OCI-LY7 (cell line): ENCODE results near the gene C12orf56. TPM values are rescaled to one million over a fixed set of nuclear protein-coding genes. Genes with fewer than 3 reads are reported as not detected.
"Not testable (repeated sequence)": the region's sequence is repeated elsewhere in the genome, so short reads cannot be mapped to it uniquely, and the experiment has no call there.

Experiments used
- BruUV-seq: library from RNA; stranded (reverse); fragments of 400-500 nt; replicated peaks from 2 replicates; lab custom pipeline; 2021; lab: Mats Ljungman, UMichigan
- CTCF ChIA-PET: fragments of 300-600 bp; sonication (Branson Sonifier 250); formaldehyde crosslinking; loops from one replicate; lab custom pipeline; 2022; ENCODE audit warnings: antibody characterized with exemption; ENCODE audit not compliant: unreplicated experiment; lab: Charles Lee
- POLR2A ChIA-PET: fragments of 300-600 bp; sonication (Branson Sonifier 250); formaldehyde crosslinking; loops from one replicate; lab custom pipeline; 2022; ENCODE audit warnings: antibody characterized with exemption; lab: Charles Lee
- DNase-seq: peaks from one replicate; pipeline ENCODE4 v3.0.0-alpha.2; 2015; ENCODE audit warnings: low spot score
- H2AFZ ChIP-seq: fragments of 200-600 bp; sonication (generic), shearing (Covaris generic); 2 replicates; pipeline ENCODE4 v1.6.1; 2014; ENCODE audit warnings: mild to moderate bottlenecking, antibody characterized with exemption, low read length, moderate library complexity
- H3K27ac ChIP-seq: fragments of 200-600 bp; sonication (generic); 2 replicates; pipeline ENCODE4 v1.5.1; 2014; ENCODE audit warnings: mixed run types, low read depth, mild to moderate bottlenecking, moderate library complexity, low read length, inconsistent platforms; ENCODE audit not compliant: poor library complexity, severe bottlenecking
- H3K36me3 ChIP-seq: fragments of 200-600 bp; sonication (generic); 2 replicates; pipeline ENCODE4 v1.6.1; 2014; ENCODE audit warnings: mild to moderate bottlenecking, antibody characterized with exemption, low read length, moderate library complexity, mixed read lengths; ENCODE audit not compliant: insufficient read depth
- H3K4me1 ChIP-seq: fragments of 200-600 bp; sonication (generic); 2 replicates; pipeline ENCODE4 v1.5.1; 2014; ENCODE audit warnings: mild to moderate bottlenecking, low read length; ENCODE audit not compliant: insufficient read depth, poor library complexity, severe bottlenecking
- H3K4me2 ChIP-seq: fragments of 200-600 bp; sonication (generic); 2 replicates; pipeline ENCODE4 v1.6.1; 2014; ENCODE audit warnings: mild to moderate bottlenecking, low read length
- H3K4me3 ChIP-seq: fragments of 200-600 bp; sonication (generic); 2 replicates; pipeline ENCODE4 v1.5.1; 2014; ENCODE audit warnings: mild to moderate bottlenecking, low read depth, low read length; ENCODE audit not compliant: poor library complexity, severe bottlenecking
- H3K79me2 ChIP-seq: fragments of 200-600 bp; sonication (generic); 2 replicates; pipeline ENCODE4 v1.6.1; 2016; ENCODE audit warnings: low read depth, mild to moderate bottlenecking, low read length, moderate library complexity, mixed read lengths; ENCODE audit not compliant: insufficient read depth
- H3K9me2 ChIP-seq: fragments of 200-600 bp; sonication (generic); 2 replicates; pipeline ENCODE4 v1.6.1; 2016; ENCODE audit warnings: mild to moderate bottlenecking, low read length, mixed read lengths; ENCODE audit not compliant: insufficient read depth
- H3K9me3 ChIP-seq: fragments of 200-600 bp; sonication (generic); 2 replicates; pipeline ENCODE4 v1.6.1; 2014; ENCODE audit warnings: mild to moderate bottlenecking, mixed run types, low read length, mixed read lengths
- H4K20me1 ChIP-seq: fragments of 200-600 bp; sonication (generic); 2 replicates; pipeline ENCODE4 v1.6.1; 2014; ENCODE audit warnings: mild to moderate bottlenecking, antibody characterized with exemption, low read length, moderate library complexity, mixed read lengths; ENCODE audit not compliant: insufficient read depth
- EZH2phosphoT487 ChIP-seq: fragments of 200-600 bp; sonication (generic); IDR thresholded peaks from 2 replicates; pipeline ENCODE4 v1.6.1; 2018; ENCODE audit warnings: low read depth, borderline replicate concordance, mild to moderate bottlenecking, mixed run types, antibody characterized with exemption, low read length, moderate library complexity, mixed read lengths
- intact Hi-C: fragments of 100-400 bp; cut with micrococcal nuclease; formaldehyde crosslinking; loops from one replicate; pipeline ENCODE4 v1.10.0; 2022; ENCODE audit not compliant: unreplicated experiment
- total RNA-seq, 2 experiments: library from RNA; depleted of rRNA in 1 of 2; stranded (reverse); fragments of >200 nt in 1 of 2; shearing (Covaris generic) in 1 of 2; gene quantifications; 2 replicates each; pipeline ENCODE4 v1.2.3, GENCODE V29; 2014 to 2022
- TF ChIP-seq, protein P1 (sequence below): fragments of 200-600 bp; sonication (generic); conservative IDR thresholded peaks from 2 replicates; pipeline ENCODE4 v1.5.1; 2014; ENCODE audit warnings: mild to moderate bottlenecking, antibody characterized with exemption, low read length, moderate library complexity, mixed read lengths

The C12orf56 gene
- total RNA-seq, 2 experiments from 2014 or later: not detected

DNA sequence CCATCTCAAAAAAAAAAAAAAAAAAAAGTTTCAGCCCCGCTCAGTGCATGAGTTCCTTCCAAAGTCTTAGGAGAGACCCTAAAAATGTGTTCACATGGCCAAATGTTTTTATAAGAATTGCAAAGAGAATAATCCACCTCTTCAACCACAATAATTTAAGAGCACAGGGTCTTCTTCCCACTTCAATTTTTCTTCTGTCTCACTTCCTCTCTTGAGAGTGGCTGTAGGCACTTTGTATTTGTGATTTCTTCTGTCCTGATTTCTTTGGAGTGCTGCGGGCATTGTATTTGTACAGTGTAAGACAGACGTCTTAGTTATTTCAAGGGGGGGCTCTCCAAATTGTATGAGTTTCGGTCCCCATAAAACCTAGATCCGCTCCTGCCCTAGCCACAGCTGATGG is 58.3 kb downstream of the C12orf56 start:
- Histone ChIP-seq H3K4me3 (no peak overlapping the region), H3K27ac (no peak overlapping the region), H3K79me2 (no peaks in the 10 kb centered on the region), H3K4me2 (no peak overlapping the region), H3K9me2 (no peaks in the 10 kb centered on the region), H2AFZ (no peak overlapping the region), H3K36me3 (no peaks in the 10 kb centered on the region), H4K20me1 (no peaks in the 10 kb centered on the region), H3K9me3 (no peaks in the 10 kb centered on the region), H3K4me1 (no peaks in the 10 kb centered on the region)
- BruUV-seq: no TSS peak
- DNase-seq: no peak
- no peak for TF ChIP-seq EZH2phosphoT487
- TF ChIP-seq, protein P1, sequence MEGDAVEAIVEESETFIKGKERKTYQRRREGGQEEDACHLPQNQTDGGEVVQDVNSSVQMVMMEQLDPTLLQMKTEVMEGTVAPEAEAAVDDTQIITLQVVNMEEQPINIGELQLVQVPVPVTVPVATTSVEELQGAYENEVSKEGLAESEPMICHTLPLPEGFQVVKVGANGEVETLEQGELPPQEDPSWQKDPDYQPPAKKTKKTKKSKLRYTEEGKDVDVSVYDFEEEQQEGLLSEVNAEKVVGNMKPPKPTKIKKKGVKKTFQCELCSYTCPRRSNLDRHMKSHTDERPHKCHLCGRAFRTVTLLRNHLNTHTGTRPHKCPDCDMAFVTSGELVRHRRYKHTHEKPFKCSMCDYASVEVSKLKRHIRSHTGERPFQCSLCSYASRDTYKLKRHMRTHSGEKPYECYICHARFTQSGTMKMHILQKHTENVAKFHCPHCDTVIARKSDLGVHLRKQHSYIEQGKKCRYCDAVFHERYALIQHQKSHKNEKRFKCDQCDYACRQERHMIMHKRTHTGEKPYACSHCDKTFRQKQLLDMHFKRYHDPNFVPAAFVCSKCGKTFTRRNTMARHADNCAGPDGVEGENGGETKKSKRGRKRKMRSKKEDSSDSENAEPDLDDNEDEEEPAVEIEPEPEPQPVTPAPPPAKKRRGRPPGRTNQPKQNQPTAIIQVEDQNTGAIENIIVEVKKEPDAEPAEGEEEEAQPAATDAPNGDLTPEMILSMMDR: no peak
- ChIA-PET CTCF (no interaction called here), POLR2A (no interaction called here)
- intact Hi-C loops: no loop called here

DNA sequence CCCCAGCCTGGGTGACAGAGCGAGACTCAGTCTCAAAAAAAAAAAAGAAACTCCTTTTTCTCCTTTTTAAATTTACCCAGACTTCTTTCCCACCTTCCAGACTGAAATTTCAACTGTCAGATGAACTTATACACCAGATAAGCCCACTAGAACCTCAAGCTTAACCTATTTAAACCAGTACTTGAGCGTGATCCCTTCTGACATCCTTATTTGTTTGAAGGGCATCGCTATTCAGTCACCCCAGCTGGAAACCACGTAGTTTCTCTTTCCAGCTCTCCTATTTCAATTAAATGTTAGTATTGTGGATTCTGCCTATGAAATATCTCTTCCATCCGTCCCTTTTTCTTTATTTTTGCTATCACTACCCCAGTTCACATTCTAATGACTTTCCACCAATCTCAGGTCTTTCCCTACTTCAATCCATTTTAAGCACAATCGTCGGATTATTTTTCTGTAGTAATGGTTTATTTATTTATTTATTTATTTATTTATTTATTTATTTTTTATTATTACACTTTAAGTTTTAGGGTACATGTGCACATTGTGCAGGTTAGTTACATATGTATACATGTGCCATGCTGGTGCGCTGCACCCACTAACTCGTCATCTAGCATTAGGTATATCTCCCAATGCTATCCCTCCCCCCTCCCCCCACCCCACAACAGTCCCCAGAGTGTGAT is 61.4 kb downstream of the C12orf56 start:
- BruUV-seq, H3K36me3 ChIP-seq, intact Hi-C loops, H3K27ac ChIP-seq, H3K79me2 ChIP-seq, H3K9me3 ChIP-seq, H3K4me1 ChIP-seq, H4K20me1 ChIP-seq, H3K4me2 ChIP-seq, CTCF ChIA-PET, DNase-seq, H3K9me2 ChIP-seq, H2AFZ ChIP-seq, POLR2A ChIA-PET, H3K4me3 ChIP-seq: not testable (repeated sequence)

DNA sequence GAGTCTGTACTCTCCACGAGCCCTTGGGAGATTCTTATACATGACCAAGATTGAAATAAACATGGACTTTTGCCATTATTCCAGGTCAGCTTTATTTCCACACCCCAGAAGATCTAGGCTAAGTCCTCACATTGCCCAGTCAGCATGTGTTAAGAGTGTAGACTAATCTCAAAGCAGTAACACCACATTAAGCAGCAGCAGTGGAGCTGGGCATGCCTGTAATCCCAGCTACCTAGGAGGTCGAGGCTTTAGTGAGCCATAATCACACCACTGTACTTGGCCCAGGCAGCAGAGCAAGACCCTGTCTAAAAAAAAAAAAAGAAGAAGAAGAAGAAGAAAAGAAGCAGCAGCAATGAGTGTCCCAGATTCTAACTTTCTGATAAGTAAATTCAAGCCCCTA is 65.5 kb downstream of the C12orf56 start:
- CTCF ChIA-PET: no interaction called here
- H3K4me1 ChIP-seq: no peaks in the 10 kb centered on the region
- H3K79me2 ChIP-seq: no peaks in the 10 kb centered on the region
- no peaks in the 10 kb centered on the region for H3K9me2 ChIP-seq
- H3K27ac ChIP-seq: no peak overlapping the region
- H2AFZ ChIP-seq: no peak overlapping the region
- H3K36me3 ChIP-seq: no peaks in the 10 kb centered on the region
- DNase-seq: no peak
- BruUV-seq: no TSS peak
- no peak overlapping the region for H3K4me3 ChIP-seq
- POLR2A ChIA-PET: no interaction called here
- H3K9me3 ChIP-seq: no peaks in the 10 kb centered on the region
- TF ChIP-seq EZH2phosphoT487: no peak
- TF ChIP-seq, protein P1: no peak
- H3K4me2 ChIP-seq: no peak overlapping the region
- no peaks in the 10 kb centered on the region for H4K20me1 ChIP-seq
- intact Hi-C loops: no loop called here
